Mesothelial cell of epicardium (in vitro differentiated cells): ENCODE results near the gene THAP10. TPM values are rescaled to one million over a fixed set of nuclear protein-coding genes. Genes with fewer than 3 reads are reported as not detected.

Source experiments
- DNase-seq, 2 experiments: peaks; one replicate each; pipeline ENCODE4 v3.0.0; 2021; ENCODE audit warnings: low spot score in 2 of 2; ENCODE audit not compliant: unreplicated experiment in 2 of 2
- H3K27ac Mint-ChIP-seq: 2 replicates; pipeline ENCODE4 v1.8.0; 2021; ENCODE audit warnings: mixed read lengths
- H3K27me3 Mint-ChIP-seq: 2 replicates; pipeline ENCODE4 v1.8.0; 2021; ENCODE audit warnings: low read depth, mixed read lengths
- H3K36me3 Mint-ChIP-seq: 2 replicates; pipeline ENCODE4 v1.8.0; 2021; ENCODE audit warnings: mixed read lengths
- H3K4me1 Mint-ChIP-seq: 2 replicates; pipeline ENCODE4 v1.8.0; 2021; ENCODE audit warnings: mixed read lengths
- H3K4me3 Mint-ChIP-seq: 2 replicates; pipeline ENCODE4 v1.8.0; 2021; ENCODE audit warnings: mild to moderate bottlenecking, moderate library complexity, mixed read lengths
- H3K9me3 Mint-ChIP-seq: 2 replicates; pipeline ENCODE4 v1.8.0; 2021; ENCODE audit warnings: mixed read lengths
- CTCF ChIP-seq: fragments of 200-600 bp; sonication (generic); IDR thresholded peaks from one replicate; pipeline ENCODE4 v1.5.0; 2021; ENCODE audit warnings: antibody characterized with exemption; ENCODE audit not compliant: unreplicated experiment
- total RNA-seq: library from RNA; stranded (reverse); gene quantifications from 3 replicates; pipeline ENCODE4 v1.2.1, GENCODE V29; 2021

Gene THAP10
- total RNA-seq, 1 donor from 2014 or later = 2.9 TPM

- no peak for TF ChIP-seq CTCF
- no peaks in the 10 kb centered on the region for H3K27me3 Mint-ChIP-seq
- H3K27ac Mint-ChIP-seq = peak overlapping the region; percentile 64
- peaks cover 15% of the 10 kb centered on the region for H3K9me3 Mint-ChIP-seq
- peaks cover 27% of the 10 kb centered on the region for H3K36me3 Mint-ChIP-seq
- no peak overlapping the region for H3K4me3 Mint-ChIP-seq
- peaks cover 4% of the 10 kb centered on the region for H3K4me1 Mint-ChIP-seq
- no peak for DNase-seq
Measured at GRCh38 chr15:70902107-70902506, 9.9 kb upstream of the THAP10 start.

DNA sequence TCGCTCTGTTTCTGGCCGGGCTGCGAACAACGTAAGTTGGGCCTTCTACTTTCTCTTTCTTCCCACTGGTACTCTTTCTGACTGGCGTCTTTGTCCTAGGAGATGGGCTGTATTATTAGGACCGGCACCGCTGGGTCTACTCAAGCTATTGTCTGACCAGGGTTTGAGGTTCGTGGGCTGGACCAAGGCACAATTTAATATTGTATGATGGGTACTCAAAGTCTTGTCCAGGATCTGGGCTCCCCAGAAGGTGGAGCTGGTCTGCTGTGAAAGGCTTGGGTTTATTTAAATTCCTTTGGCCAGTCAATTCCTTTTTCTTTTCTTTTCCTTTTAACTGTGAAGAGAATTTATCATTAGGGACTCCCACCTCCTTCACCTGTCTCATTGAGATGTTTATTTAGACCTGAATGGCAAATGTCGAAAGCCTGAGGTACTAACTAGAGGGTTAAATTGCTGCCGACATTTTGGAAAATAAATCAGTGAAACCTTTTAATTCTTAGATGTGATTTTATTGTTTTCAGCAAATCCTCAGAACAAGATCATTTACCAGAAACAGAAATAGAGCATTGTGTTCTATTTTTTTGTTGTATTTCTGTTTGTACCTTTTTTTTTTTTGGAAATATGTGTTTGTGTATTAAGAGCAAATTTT is 803 bp upstream of the THAP10 start:
- Mint-ChIP-seq H3K4me3 (peak overlapping the region; percentile 90), H3K27ac (peak overlapping the region; percentile 94), H3K9me3 (no peaks in the 10 kb centered on the region), H3K4me1 (peaks cover 22% of the 10 kb centered on the region), H3K27me3 (no peaks in the 10 kb centered on the region), H3K36me3 (peaks cover 4% of the 10 kb centered on the region)
- TF ChIP-seq CTCF = peak; percentile 9
- no peak for DNase-seq

GRCh38 chr15:70882361-70882760 is 9.9 kb downstream of the THAP10 start:
- Mint-ChIP-seq H3K4me1 (no peaks in the 10 kb centered on the region), H3K4me3 (no peak overlapping the region), H3K36me3 (peaks cover 3% of the 10 kb centered on the region), H3K27ac (no peak overlapping the region), H3K9me3 (no peaks in the 10 kb centered on the region), H3K27me3 (no peaks in the 10 kb centered on the region)
- no peak for TF ChIP-seq CTCF
- DNase-seq = no peak

DNA sequence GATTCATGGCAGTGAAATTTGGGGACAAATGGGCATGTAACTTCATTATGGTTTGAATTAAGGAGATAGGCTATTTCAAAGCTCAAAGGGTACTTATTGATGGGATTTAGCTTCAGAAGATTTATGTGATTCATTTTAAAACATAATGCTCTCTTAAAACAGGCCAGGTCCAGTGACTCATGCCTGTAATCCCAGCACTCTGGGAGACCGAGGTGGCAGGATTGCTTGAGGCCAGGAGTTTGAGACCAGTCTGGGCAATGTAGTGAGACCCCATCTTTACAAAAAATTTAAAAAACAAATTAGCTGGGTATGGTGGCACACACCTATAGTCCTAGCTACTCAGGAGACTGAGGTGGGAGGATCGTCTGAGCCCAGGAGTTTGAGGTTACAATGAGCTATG is 11.5 kb downstream of the THAP10 start:
- peaks cover 3% of the 10 kb centered on the region for H3K36me3 Mint-ChIP-seq
- no peaks in the 10 kb centered on the region for H3K9me3 Mint-ChIP-seq
- H3K4me1 Mint-ChIP-seq = no peaks in the 10 kb centered on the region
- no peaks in the 10 kb centered on the region for H3K27me3 Mint-ChIP-seq
- no peak for TF ChIP-seq CTCF
- H3K27ac Mint-ChIP-seq = no peak overlapping the region
- DNase-seq = no peak
- H3K4me3 Mint-ChIP-seq = no peak overlapping the region

DNA sequence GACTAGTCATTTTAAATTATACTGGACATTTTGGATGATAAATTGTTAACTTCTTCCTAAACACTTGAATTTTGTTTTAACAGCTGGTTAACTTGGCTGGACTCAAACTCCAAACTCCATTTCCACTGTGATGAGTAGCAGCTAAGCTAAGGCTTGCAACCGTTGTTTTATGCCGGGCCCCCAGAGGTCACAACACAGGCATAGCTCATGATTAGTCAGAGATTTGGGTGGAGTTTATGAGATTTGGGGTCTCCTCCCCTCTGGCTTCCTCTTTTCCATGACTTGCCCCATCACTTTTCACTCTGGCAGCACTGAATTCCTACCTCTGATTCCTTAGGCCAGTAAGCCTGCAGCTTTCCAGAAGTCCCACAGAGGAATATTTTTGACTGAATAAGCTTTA is 12.8 kb downstream of the THAP10 start:
- no peak for DNase-seq
- Mint-ChIP-seq H3K27me3 (no peaks in the 10 kb centered on the region), H3K36me3 (peaks cover 3% of the 10 kb centered on the region), H3K4me3 (no peak overlapping the region), H3K4me1 (no peaks in the 10 kb centered on the region), H3K27ac (no peak overlapping the region), H3K9me3 (no peaks in the 10 kb centered on the region)
- no peak for TF ChIP-seq CTCF

- no peak for TF ChIP-seq CTCF
- no peak overlapping the region for H3K4me3 Mint-ChIP-seq
- no peak overlapping the region for H3K27ac Mint-ChIP-seq
- no peaks in the 10 kb centered on the region for H3K27me3 Mint-ChIP-seq
- H3K9me3 Mint-ChIP-seq = peaks cover 10% of the 10 kb centered on the region
- DNase-seq = no peak
- H3K36me3 Mint-ChIP-seq = peaks cover 5% of the 10 kb centered on the region
- no peaks in the 10 kb centered on the region for H3K4me1 Mint-ChIP-seq
Measured at GRCh38 chr15:70876683-70877082, 15.6 kb downstream of the THAP10 start.
